Kidney (tissue), 14 donors: Measurements from ENCODE around the gene KANTR. TPM values are rescaled to one million over a fixed set of nuclear protein-coding genes. Genes with fewer than 3 reads are reported as not detected.

Experiments used
- DNase-seq, 5 donors: peaks; one replicate each; pipeline ENCODE4 v3.0.0-alpha.2; 2013 to 2020
- FAIRE-seq: peaks from 2 replicates; lab custom pipeline; 2012; peaks lifted over from hg19 to GRCh38; lab: Jason Lieb, UNC
- H3K27ac ChIP-seq, 2 donors: one replicate each; pipeline ENCODE4 v1.7.0; 2013; ENCODE audit warnings: low read depth in 2 of 2, low read length in 2 of 2, inconsistent platforms in 1 of 2
- H3K27me3 ChIP-seq: one replicate; pipeline ENCODE4 v1.7.1; 2013; ENCODE audit warnings: low read length, inconsistent platforms; ENCODE audit not compliant: control insufficient read depth, insufficient read depth
- H3K36me3 ChIP-seq, 3 donors: one replicate each; pipeline versions ENCODE4 v1.7.0 to v1.7.1; 2013; ENCODE audit warnings: low read length in 3 of 3, control low read depth in 1 of 3, inconsistent platforms in 1 of 3; ENCODE audit not compliant: insufficient read depth in 3 of 3, control insufficient read depth in 2 of 3
- H3K4me1 ChIP-seq, 3 donors: one replicate each; pipeline versions ENCODE4 v1.7.0 to v1.7.1; 2013; ENCODE audit warnings: low read length in 3 of 3, inconsistent platforms in 1 of 3, low read depth in 1 of 3; ENCODE audit not compliant: control insufficient read depth in 2 of 3, insufficient read depth in 2 of 3
- H3K4me3 ChIP-seq, 3 donors: one replicate each; pipeline versions ENCODE4 v1.7.0 to v1.8.1; 2013; ENCODE audit warnings: low read length in 3 of 3, control low read depth in 1 of 3, inconsistent platforms in 1 of 3
- H3K9ac ChIP-seq, 3 donors: one replicate each; pipeline versions ENCODE4 v1.7.0 to v1.7.1; 2013; ENCODE audit warnings: low read length in 3 of 3, control low read depth in 1 of 3, inconsistent platforms in 1 of 3
- H3K9me3 ChIP-seq, 3 donors: one replicate each; pipeline versions ENCODE4 v1.7.0 to v1.7.1; 2013; ENCODE audit warnings: low read length in 3 of 3, control low read depth in 1 of 3, inconsistent platforms in 1 of 3; ENCODE audit not compliant: control insufficient read depth in 2 of 3, insufficient read depth in 1 of 3
- CTCF ChIP-seq: IDR thresholded peaks from 3 replicates; pipeline ENCODE4 v1.5.1; 2012; ENCODE audit warnings: mild to moderate bottlenecking, moderate library complexity, borderline replicate concordance; ENCODE audit not compliant: insufficient read depth; ENCODE audit errors: extremely low read depth
- intact Hi-C: fragments of 100-400 bp; cut with DNase I; formaldehyde crosslinking; loops from one replicate; pipeline ENCODE4 v1.11.1; 2022
- polyA plus RNA-seq: library from polyadenylated mRNA; stranded (reverse); fragments of 350-450 nt; fragmentation: Illumina TruSeq; extraction: RNeasy Lipid Tissue Mini Kit (QIAGEN cat#74804); gene quantifications from one replicate; pipeline ENCODE4 v1.2.3, GENCODE V29; 2014; ENCODE audit warnings: low read depth, low replicate concordance; ENCODE audit not compliant: insufficient read depth
- total RNA-seq: library from RNA; stranded (reverse); fragmentation: NEBNext Ultra II Directional; extraction: Animal tissue kit (Norgen Biotek cat#: 25700); gene quantifications from one replicate; pipeline ENCODE4 v1.2.1, GENCODE V29; 2021
- donor health status: control.
- donor health status: control.
- donor health status: control.
- donor health status: control.
- donor health status: control.
- donor health status: DM: yes; HTN: yes; CAD: no.
- donor health status: Normal renal cell carcinoma (clear cell type).

Gene KANTR
- total and polyA plus RNA-seq, 2 donors from 2014 or later = 3.7 to 11.5 TPM

DNA sequence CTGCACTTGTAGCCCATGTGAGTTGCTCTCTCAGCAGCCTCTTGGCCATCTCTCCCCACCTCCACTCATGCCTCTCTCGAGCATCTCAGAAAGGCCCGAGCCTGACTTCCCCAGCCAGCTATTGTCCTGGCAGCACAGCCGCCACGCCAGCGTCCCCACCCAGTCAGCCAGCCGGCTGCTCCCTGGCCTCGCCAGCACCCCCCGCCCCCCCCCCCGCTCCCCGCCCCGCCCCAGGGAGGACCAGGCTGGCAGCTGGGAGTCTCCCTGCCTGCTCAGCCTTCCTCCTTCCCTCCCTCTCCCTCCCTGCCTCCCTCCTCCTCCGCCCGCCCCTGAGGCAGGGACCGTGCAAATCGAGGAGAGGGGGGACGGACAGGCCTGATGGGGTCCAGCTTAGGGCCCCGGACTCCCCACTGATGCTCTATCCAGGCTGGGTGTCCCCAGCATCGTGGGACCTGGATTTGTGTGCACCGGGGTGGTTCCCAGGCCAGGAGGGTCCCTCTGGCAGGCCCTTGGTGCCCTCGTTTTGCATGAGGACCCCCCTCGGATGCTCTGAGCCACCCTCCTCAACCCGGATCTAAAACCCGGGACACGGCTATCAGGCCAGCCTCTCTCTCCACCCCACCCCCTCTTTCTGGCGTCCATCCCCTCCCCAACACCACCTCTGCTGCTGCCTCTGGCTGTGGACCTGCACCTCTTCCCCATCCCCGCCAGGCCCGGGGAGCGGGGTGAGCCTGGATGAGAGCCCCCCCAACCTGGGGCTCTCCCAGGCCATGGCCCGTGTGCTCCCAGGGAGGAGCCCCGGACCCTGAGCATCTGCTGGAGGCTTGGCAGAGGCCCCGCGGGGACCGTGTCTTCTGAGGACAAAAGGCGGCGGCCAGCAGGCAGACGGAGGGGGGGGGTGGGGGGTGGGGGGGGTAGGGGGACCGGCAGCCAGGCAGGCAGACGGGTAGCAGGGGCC lies 45.5 kb upstream of the KANTR start, which contains the start of gene GPR173:
GPR173 (plus strand) TSS at position 621 of the 958 bp plus-strand sequence. CDS start 27,833 bp downstream, outside the sequence.
- H3K4me3 ChIP-seq = peak within 1 kb of the TSS in 2 of 3 donors; percentile 44 to 58
- peaks cover 0 to 1% (median 0%) of the 10 kb centered on the region in 3 donors for H3K9me3 ChIP-seq
- H3K4me1 ChIP-seq = no peaks in the 10 kb centered on the region
- FAIRE-seq = no peak
- peak; percentile 81 to 87 (median 82) for DNase-seq
- intact Hi-C loops = no loop called here
- TF ChIP-seq CTCF = no peak
- H3K27ac ChIP-seq = no peak within 1 kb of the TSS
- peak within 1 kb of the TSS in 1 of 3 donors; percentile 13 for H3K9ac ChIP-seq
- peaks cover 11% of the 10 kb centered on the region for H3K27me3 ChIP-seq
- no peaks in the 10 kb centered on the region for H3K36me3 ChIP-seq

DNA sequence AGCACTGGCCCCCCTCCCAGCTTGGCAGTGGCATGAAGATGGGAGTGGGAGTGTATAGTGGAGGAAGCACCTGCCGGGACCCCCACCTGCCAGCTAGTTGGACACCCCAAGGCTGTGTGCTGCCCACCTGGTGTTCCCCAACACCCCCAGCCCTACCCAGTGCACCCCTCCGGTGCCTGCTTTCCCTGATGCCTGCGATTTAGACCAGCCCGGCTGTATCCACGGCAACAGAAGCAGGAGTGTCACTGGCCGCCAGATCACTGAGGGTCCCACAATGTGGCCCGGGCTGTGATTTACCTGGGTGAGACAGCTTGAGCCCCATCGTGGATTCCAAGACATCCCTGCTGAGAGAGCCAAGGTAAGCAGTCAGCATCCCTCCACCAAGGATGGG lies 44.8 kb upstream of the KANTR start:
- no peak overlapping the region for H3K9ac ChIP-seq

GRCh38 chrX:53050841-53051240 lies 43.1 kb upstream of the KANTR start:
- Histone ChIP-seq H3K27ac (no peak overlapping the region), H3K36me3 (no peaks in the 10 kb centered on the region), H3K9me3 (peaks cover 0 to 1% (median 0%) of the 10 kb centered on the region in 3 donors), H3K9ac (no peak overlapping the region), H3K4me3 (no peak overlapping the region), H3K27me3 (peaks cover 11% of the 10 kb centered on the region), H3K4me1 (no peaks in the 10 kb centered on the region)
- intact Hi-C loops = no loop called here
- no peak for DNase-seq
- no peak for TF ChIP-seq CTCF
- FAIRE-seq = no peak

More for the DNA sequence above, 44.8 kb upstream of the KANTR start:
- H3K4me3 ChIP-seq = peak overlapping the region in 2 of 3 donors; percentile 17 to 58
- no peak overlapping the region for H3K27ac ChIP-seq
- no peaks in the 10 kb centered on the region for H3K4me1 ChIP-seq
- intact Hi-C loops = no loop called here
- no peak for TF ChIP-seq CTCF
- peaks cover 11% of the 10 kb centered on the region for H3K27me3 ChIP-seq
- peaks cover 0 to 1% (median 0%) of the 10 kb centered on the region in 3 donors for H3K9me3 ChIP-seq
- FAIRE-seq (no peak), DNase-seq (no peak)
- H3K36me3 ChIP-seq = no peaks in the 10 kb centered on the region
